IPS DF 4.7 (cell line): Measurements from ENCODE around the gene ICAM3.
"Not testable (repeated sequence)": the region's sequence is repeated elsewhere in the genome, so short reads cannot be mapped to it uniquely, and the experiment has no call there.

Source experiments
- DNase-seq: peaks from one replicate; pipeline ENCODE4 v3.0.0-alpha.2; 2013; ENCODE audit warnings: low spot score; ENCODE audit errors: extremely low read depth

Gene ICAM3

GRCh38 chr19:10346509-10346908 is 7.1 kb upstream of the ICAM3 start:
- no peak for DNase-seq

- DNase-seq, result no peak
These were observed 5.4 kb upstream of the ICAM3 start for GRCh38 chr19:10344780-10345179.

- no peak for DNase-seq
These were observed 4.1 kb upstream of the ICAM3 start for GRCh38 chr19:10343495-10343894.

GRCh38 chr19:10339977-10340376 is 553 bp upstream of the ICAM3 start:
- no peak for DNase-seq

DNA sequence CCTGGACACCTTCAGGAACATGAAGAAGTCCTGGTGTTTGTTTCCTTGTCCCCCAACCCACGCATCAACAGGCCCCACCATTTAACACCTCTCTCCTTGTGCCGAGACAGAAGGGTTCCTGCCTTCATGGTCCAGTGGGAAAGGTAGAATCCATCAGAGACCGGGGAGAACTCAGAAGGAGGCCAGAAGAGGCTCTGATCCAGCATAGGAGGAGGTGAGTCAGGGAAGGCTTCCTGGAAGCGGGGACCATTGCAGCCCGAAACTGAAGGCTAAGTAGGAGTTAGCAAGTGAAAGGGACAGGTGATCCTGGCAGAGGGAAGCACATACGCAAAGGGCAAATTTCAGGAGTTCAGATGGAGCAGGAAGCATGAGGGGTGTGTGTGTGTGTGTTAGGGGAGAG is 484 bp downstream of the ICAM3 start:
- no peak for DNase-seq

GRCh38 chr19:10336725-10337124 is 2.7 kb downstream of the ICAM3 start:
- DNase-seq, result not testable (repeated sequence)

- no peak for DNase-seq
These were observed 4.0 kb downstream of the ICAM3 start for GRCh38 chr19:10335352-10335985.

DNA sequence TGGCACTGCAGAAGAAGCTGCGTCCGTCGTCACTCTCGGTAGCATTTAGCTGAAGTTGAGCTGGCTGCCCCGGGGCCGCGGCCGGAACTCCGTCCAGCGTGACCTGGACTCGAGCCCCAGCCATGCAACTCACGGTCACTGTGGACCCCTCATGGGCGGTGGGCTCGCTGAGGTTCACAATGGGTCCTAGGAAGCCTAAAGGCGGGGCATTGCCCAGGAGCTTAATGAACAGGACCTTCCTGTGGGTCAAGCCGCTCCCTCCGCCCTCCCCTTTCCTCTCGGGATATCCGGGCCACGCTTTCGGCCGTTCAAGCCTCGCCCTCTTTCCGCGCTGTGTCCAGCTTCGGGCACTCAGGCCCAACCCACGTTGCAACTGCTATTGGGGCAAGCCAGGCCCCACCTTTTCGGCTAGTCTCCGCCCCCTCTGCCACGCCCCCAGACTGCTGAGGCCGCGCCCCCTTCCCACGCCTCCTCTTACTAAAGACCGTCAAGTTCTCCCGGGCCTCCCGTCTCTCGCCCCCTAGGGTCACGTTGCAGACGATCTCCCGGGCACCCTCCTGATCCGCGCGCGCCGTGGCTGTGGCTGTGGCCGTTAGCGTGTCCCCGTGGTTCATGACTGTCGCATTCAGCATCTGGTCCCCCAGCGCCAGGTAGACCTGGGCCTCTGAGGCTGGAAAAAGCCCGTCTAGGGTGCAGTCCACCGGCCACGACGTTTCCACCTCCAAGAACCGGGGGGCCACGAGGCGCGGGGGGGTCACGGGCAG is 4.7 kb downstream of the ICAM3 start:
- DNase-seq, result no peak

- no peak for DNase-seq
These were observed 5.5 kb downstream of the ICAM3 start for GRCh38 chr19:10333758-10334587.

DNA sequence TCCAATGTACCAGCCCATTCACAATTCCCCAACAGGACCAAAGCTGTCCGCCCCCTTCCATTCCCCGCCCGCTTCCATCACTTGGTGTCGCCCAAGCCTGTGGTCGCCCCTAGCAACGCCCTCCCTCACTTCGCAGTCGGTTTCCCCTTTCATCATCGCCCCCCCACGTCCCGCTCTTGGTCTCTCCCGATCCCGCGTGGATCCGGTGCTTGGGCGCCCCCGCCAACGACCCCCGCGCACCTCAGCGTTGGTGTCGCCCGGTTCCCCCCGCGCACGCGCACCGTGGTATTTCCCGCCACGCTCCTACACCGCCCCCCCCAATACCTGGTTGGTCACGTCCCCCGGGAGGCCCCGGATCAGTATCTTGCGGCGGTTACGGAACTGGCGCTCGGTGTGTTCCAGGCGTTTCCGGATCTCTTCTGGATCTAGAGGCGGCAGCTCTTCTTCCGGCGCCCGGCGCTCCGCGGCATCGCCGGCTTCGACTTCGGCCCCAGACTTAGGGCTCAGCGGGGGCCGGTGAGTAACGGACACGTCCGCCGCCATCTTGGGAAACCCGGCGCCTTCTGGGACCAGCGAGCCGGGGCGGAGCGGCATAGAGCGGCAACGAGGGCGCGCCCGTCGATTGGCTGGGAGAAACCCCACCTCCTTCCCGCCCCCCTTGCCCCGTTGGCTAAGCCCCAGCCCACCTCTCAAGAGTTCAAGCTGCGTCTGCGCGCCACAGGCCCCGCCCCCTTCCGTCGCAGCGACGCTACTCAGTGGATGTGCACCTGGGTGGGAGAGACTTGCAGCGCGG is 6.3 kb downstream of the ICAM3 start, which contains the start of gene RAVER1:
Gene RAVER1 (minus strand): TSS at position 565 of the 793 bp plus-strand sequence. CDS start 22 bp downstream, at position 543.
- DNase-seq, result no peak

DNA sequence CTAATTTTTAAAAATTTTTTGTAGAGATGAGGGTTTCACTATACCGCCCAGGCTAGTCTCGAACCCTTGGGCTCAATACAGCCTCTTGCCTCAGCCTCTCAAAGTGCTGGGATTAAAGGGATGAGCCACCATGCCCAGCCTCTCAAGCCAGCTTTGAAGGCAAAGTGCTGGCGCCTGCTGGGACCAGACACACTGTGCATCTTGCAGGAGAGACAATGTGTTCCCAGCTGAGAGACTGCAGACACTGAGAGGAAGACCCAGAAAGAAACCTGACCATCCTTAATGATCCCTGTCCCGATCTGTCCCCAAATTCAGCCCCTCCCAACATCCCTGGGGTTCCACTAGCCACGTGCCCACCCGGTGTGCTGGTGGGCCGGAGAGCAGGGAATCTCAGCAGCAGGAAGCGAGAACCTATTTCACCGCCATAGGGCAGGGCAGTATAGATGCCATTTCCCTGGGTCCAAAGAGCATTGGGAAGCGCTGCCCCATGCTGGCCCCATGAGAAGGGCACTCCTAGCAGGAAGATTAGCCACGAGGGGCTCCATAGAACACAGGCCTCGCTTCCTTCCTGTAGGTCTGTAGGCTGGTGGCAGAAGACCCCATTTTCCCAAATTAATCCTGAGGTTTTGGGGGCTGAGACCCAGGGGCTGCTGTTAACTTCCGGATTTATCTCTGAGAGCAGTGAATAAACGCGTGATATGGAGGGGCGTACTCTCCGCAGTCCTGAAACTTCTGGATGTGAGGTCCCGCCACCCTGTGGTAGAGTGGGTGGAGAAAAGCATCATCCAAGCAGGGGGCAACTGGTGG is 7.1 kb downstream of the ICAM3 start:
- DNase-seq, result no peak

GRCh38 chr19:10329555-10329954 is 9.9 kb downstream of the ICAM3 start:
- DNase-seq, result no peak

DNA sequence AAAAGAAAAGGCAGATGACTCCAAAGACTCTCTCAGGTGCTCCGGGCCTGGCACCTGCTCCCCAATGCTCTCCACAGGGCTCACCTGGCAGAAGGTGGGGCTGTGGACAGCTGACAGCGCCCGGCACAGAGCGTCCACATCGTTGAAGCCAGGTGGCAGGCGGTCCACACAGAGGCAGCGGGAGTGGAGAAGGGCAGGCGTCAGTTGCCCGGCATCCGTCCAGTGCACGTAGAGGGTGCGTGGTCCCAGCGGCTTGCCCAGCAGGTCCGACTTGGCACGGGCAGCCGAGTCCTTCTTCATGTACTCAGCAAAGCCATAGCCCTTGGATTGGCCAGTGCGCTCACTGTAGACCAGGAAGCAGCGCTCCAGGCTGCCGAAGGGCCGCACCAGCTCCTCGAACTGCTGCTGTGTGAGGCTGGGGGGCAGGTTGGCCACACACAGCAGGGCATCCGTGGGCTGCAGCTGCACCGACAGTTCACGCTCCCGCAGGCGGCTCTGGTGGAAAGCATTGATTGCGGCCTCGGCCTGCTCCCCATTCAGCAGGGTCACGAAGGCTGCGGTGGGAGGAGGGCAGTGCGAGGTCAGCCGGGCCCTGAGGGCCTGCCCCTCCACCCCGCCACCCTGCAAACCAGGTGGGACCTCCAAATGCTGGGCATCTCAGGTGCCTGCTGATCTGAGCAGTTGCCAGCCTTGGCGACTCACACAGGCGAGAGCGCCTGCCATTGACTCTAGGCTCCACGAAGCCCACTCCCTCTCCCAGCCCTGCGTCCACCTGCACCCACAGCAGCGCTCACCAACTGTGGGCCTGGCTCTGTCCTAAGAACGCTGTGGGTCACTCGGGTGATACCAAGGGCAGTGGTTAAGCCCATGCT is 10.6 kb downstream of the ICAM3 start:
- no peak for DNase-seq

DNA sequence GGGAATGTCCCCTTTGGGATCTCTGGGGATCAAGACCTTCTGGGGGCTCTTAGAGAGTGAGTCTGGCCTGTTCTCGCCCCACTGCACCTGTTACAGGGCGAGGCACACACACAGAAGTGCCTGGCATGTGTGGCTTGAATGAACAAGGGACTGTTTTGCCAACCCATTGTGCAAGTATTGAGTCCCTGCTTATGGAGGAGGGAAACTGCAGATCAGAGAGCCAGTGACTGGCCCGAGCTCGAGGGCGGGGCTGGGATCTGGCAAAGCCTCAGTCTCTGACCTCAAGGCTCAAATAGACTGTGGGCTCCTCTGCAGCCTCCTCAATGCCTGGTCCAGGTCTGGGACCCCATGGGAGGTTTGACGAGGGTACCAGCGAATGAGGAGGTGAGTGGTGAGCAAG is 11.6 kb downstream of the ICAM3 start:
- no peak for DNase-seq

DNA sequence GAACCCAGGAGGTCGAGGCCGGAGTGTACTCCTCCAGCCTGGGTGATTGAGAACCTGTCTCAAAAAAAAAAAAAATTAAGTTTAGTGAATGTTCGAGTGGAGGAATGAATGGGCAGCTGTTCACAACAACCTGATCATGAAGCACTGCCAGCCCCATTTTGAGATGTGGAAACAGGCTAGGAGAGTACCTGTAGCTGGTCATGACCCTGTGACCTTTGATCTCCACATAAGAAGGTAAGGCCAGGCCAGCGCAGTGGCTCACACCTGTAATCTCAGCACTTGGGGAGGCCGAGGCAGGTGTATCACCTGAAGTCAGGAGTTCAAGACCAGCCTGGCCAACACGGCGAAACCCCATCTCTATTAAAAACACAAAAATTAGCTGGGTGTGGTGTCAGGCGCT is 13.7 kb downstream of the ICAM3 start:
- DNase-seq, result no peak

- no peak for DNase-seq
These were observed 17.3 kb downstream of the ICAM3 start for GRCh38 chr19:10321874-10322835.

DNA sequence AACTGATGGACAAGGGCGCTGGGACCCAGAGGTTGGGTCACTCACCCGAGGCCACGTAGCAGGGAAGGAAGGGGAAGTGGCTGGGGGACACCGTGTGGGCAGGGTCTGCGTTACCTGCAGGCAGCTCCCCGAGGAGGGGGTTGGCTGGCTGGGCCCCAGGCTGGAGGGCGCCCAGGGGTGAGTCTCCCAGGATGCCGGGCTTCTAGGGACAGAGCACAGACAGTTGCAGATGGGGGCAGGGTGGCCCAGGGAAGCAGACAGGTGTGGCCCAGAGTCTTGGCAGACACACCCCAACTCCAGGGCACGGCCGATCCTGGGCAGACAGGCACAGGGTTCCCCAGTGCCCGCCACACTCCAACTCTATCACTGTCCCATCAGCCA is 18.0 kb downstream of the ICAM3 start:
- DNase-seq, result no peak
